ENCODE results near the gene RALA.

DNA sequence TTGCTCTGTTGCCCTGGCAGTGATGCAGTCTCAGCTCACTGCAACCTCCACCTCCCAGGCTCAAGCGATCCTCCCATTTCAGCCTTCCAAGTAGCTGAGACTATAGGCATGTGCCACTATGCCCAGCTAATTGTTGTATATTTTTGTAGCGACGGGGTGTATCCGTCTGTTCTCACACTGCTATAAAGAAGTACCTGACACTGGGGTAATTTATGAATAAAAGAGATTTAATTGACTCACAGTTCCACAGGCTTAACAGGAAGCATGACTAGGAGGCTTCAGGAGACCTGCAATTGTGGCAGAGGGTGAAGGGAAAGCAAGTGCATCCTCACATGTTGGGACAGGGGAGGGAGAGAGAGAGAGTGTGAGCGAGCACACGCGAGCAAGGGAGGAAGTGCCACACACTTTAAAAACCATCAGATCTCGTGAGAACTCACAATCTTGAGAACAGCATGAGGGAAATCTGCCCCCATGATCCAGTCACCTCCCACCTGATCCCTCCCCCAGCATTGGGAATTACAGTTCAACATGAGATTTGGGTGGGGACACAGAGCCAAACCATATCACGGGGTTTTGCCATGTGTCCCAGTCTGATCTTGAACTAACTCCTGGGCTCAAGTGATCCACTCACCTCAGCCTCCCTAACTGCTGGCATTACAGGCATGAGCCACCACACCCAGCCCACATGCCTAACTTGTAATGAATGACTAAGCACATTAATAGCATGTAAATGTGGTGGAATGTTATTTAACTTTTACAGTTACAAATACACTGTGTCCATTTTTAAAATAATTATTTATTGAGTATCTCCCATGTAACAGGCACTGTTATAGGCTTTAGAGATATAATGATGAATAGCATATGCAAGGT lies 65.5 kb downstream of the RALA start:
- TF ChIP-seq CHD1 (IDR thresholded peaks at IDR 0.05; ENCODE audit: low read depth, low read length) (no peak), POLR2AphosphoS5 (IDR thresholded peaks at IDR 0.05; ENCODE audit: low read length) (no peak), FOS (IDR thresholded peaks at IDR 0.05; ENCODE audit: borderline replicate concordance, extremely low read depth, insufficient read length) (no peak), TAF1 (IDR thresholded peaks at IDR 0.05; ENCODE audit: borderline replicate concordance, low read depth, low read length) (no peak), RELA (IDR thresholded peaks at IDR 0.05; ENCODE audit: borderline replicate concordance, partially characterized antibody) (no peak)
- TF ChIP-seq, protein P1, sequence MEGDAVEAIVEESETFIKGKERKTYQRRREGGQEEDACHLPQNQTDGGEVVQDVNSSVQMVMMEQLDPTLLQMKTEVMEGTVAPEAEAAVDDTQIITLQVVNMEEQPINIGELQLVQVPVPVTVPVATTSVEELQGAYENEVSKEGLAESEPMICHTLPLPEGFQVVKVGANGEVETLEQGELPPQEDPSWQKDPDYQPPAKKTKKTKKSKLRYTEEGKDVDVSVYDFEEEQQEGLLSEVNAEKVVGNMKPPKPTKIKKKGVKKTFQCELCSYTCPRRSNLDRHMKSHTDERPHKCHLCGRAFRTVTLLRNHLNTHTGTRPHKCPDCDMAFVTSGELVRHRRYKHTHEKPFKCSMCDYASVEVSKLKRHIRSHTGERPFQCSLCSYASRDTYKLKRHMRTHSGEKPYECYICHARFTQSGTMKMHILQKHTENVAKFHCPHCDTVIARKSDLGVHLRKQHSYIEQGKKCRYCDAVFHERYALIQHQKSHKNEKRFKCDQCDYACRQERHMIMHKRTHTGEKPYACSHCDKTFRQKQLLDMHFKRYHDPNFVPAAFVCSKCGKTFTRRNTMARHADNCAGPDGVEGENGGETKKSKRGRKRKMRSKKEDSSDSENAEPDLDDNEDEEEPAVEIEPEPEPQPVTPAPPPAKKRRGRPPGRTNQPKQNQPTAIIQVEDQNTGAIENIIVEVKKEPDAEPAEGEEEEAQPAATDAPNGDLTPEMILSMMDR (IDR thresholded peaks at IDR 0.05 in 2 of 3, conservative IDR thresholded peaks at IDR 0.05 in 1 of 3; ENCODE audit: control insufficient read depth in 2 of 3, extremely low read depth in 1 of 3, insufficient read depth in 1 of 3, low read depth in 3 of 3, low read length in 3 of 3) = no peak
